ENCODE data around the gene TNFRSF1B. TPM values are rescaled to one million over a fixed set of nuclear protein-coding genes. Genes with fewer than 3 reads are reported as not detected.

Gene TNFRSF1B
- total RNA-seq, 1 experiment from 2014 or later = not detected

DNA sequence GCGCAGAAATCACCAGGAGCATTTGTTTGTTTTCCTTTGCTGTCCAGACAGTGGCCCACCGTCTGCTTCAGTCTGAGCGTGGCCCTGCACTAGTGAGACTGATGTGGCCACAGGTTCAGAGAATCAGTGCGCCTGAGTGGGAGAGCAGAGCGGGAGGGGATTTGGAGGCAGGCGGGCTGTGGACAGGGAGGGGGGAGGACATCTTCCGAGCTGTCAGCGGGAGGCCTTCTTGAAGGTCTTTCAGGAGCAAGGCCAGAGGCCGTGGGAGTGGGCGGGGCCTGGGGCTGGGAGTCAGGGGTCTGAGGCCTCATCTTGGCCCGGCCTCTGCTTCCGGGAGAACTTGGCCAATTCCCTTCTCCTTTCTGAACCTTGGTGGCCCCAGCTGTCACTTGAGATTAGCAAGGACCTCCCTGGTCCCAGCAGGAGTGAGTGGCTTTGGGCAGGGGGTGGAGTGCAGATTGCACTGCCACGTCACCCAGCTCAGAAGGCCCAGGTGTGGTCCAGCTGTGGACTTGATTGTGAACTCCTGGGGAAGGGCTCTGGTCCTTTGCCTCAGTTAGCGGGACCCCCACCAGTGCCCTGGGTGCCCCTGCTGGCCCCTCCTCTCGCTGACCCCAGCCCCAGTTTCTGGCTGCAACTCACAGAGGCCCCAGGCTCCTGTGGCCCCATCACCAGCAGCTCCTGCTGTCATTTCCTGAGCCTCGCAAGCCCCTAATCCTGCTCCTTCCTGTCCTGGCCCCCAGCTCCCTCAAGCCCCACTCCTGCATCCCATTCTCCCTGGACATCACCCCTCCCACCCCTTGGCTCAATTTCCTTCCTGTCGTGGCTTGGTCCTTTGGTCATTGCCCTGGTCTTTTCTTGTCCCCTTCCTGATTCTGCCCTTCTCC lies 8.4 kb downstream of the TNFRSF1B start:
- no peak overlapping the region for H3K4me2 ChIP-seq (ENCODE audit: low read depth, low read length, poor library complexity, severe bottlenecking)
- H4K20me1 ChIP-seq (ENCODE audit: insufficient read depth, low read depth, low read length) = peaks cover 25% of the 10 kb centered on the region; the same call in 1 of the 2 replicates
- no peak overlapping the region for H3K4me3 ChIP-seq (ENCODE audit: low read length)
- H3K79me2 ChIP-seq (ENCODE audit: low read length) = no peaks in the 10 kb centered on the region
- peaks cover 5% of the 10 kb centered on the region; the same call in 1 of the 2 replicates for H3K4me1 ChIP-seq (ENCODE audit: low read length)
- H2AFZ ChIP-seq (ENCODE audit: low read length) = no peak overlapping the region
- no peaks in the 10 kb centered on the region for H3K27me3 ChIP-seq (ENCODE audit: low read length)
- H3K9me3 ChIP-seq (ENCODE audit: low read length) = no peaks in the 10 kb centered on the region
- H3K9ac ChIP-seq (ENCODE audit: low read length) = no peak overlapping the region
- H3K9me2 ChIP-seq (replicated peaks; ENCODE audit: insufficient read depth, low read length) = no peaks in the 10 kb centered on the region
- no peaks in the 10 kb centered on the region for H3K36me3 ChIP-seq (ENCODE audit: insufficient read depth, low read length)
- H3K27ac ChIP-seq (ENCODE audit: low read length) = no peak overlapping the region
- no peak for DNase-seq

- Histone ChIP-seq H3K9me3 (ENCODE audit: low read length) (no peaks in the 10 kb centered on the region), H3K9me2 (replicated peaks; ENCODE audit: insufficient read depth, low read length) (no peaks in the 10 kb centered on the region), H4K20me1 (ENCODE audit: insufficient read depth, low read depth, low read length) (peaks cover 18% of the 10 kb centered on the region; the same call in 1 of the 2 replicates), H3K36me3 (ENCODE audit: insufficient read depth, low read length) (no peaks in the 10 kb centered on the region), H3K79me2 (ENCODE audit: low read length) (no peaks in the 10 kb centered on the region), H2AFZ (ENCODE audit: low read length) (no peak overlapping the region), H3K4me2 (ENCODE audit: low read depth, low read length, poor library complexity, severe bottlenecking) (no peak overlapping the region), H3K9ac (ENCODE audit: low read length) (no peak overlapping the region), H3K27ac (ENCODE audit: low read length) (no peak overlapping the region), H3K4me3 (ENCODE audit: low read length) (no peak overlapping the region), H3K4me1 (ENCODE audit: low read length) (peaks cover 5% of the 10 kb centered on the region; the same call in 1 of the 2 replicates), H3K27me3 (ENCODE audit: low read length) (no peaks in the 10 kb centered on the region)
- no peak for DNase-seq
These were observed 9.7 kb downstream of the TNFRSF1B start for GRCh38 chr1:12176298-12177118.

DNA sequence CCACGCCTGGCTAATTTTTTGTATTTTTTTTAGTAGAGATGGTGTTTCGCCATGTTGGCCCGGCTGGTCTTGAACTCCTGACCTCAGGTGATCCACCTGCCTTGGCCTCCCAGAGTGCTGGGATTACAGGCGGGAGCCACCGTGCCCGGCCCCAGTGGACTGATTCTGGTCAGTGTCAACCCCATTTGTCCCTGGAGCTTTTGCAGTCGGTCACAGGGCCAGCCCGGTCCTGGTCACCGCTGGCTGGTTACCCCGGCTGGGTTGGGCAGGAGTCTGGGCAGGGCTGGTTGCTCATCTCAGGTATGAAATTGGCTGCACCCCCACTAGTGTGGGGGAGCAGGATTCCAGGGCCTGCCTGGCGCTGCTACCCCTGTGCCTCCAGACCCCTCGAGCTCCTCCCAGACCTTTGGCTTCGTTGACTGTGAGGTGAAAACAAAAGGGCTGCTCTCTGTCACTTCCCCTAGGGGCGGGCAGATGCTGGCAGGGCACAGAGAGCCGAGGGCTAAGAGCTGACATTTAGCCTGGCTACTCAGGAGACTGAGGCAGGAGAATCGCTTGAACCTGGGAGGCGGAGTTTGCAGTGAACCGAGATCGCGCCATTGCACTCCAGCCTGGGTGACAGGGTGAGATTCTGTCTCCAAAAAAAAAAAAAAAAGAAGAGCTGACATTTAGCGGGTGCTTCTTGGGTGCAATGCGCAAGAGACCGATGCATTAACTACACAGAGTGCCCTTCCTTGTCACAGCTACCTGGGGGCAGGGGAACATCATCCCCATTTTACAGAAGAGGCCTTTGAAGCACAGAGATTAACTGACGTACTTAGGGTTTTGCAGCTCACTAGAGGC lies 10.6 kb downstream of the TNFRSF1B start:
- no peaks in the 10 kb centered on the region for H3K79me2 ChIP-seq (ENCODE audit: low read length)

GRCh38 chr1:12177999-12178441 lies 11.2 kb downstream of the TNFRSF1B start:
- Histone ChIP-seq H2AFZ (ENCODE audit: low read length) (no peak overlapping the region), H4K20me1 (ENCODE audit: insufficient read depth, low read depth, low read length) (peaks cover 17% of the 10 kb centered on the region; the same call in 1 of the 2 replicates)
- DNase-seq = no peak

More for the DNA sequence above, 10.6 kb downstream of the TNFRSF1B start:
- no peak for DNase-seq
- Histone ChIP-seq H4K20me1 (ENCODE audit: insufficient read depth, low read depth, low read length) (peaks cover 18% of the 10 kb centered on the region; the same call in 1 of the 2 replicates), H3K27me3 (ENCODE audit: low read length) (no peaks in the 10 kb centered on the region), H3K9me3 (ENCODE audit: low read length) (no peaks in the 10 kb centered on the region), H3K36me3 (ENCODE audit: insufficient read depth, low read length) (no peaks in the 10 kb centered on the region), H3K9ac (ENCODE audit: low read length) (no peak overlapping the region), H3K9me2 (replicated peaks; ENCODE audit: insufficient read depth, low read length) (no peaks in the 10 kb centered on the region), H2AFZ (ENCODE audit: low read length) (no peak overlapping the region), H3K4me2 (ENCODE audit: low read depth, low read length, poor library complexity, severe bottlenecking) (no peak overlapping the region), H3K4me3 (ENCODE audit: low read length) (no peak overlapping the region), H3K4me1 (ENCODE audit: low read length) (peaks cover 5% of the 10 kb centered on the region; the same call in 1 of the 2 replicates), H3K27ac (ENCODE audit: low read length) (no peak overlapping the region)

DNA sequence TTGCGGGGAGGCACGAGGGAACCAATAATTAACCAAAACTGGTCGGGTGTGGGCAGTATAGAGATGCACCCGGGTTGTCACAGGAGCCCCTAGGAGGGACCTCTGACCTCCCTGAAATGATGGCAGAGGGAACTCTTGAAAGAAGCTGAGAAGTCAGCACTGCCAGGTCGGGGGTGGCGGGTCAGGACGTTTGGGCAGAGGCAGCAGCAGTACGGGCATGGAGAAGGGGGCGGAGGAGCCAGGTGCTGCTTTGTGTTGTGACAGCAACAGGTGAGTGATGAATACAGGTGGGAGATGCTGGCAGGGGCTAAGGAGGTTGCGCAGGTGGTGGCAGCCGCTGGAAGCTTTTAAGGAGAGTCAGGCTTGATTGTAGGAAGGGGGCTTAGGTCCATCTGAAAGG lies 11.7 kb downstream of the TNFRSF1B start:
- Histone ChIP-seq H3K4me2 (ENCODE audit: low read depth, low read length, poor library complexity, severe bottlenecking) (no peak overlapping the region), H3K36me3 (ENCODE audit: insufficient read depth, low read length) (no peaks in the 10 kb centered on the region), H3K4me1 (ENCODE audit: low read length) (peaks cover 5% of the 10 kb centered on the region; the same call in 1 of the 2 replicates), H4K20me1 (ENCODE audit: insufficient read depth, low read depth, low read length) (peaks cover 13% of the 10 kb centered on the region; the same call in 1 of the 2 replicates), H2AFZ (ENCODE audit: low read length) (no peak overlapping the region), H3K4me3 (ENCODE audit: low read length) (no peak overlapping the region), H3K27me3 (ENCODE audit: low read length) (no peaks in the 10 kb centered on the region), H3K9me3 (ENCODE audit: low read length) (no peaks in the 10 kb centered on the region), H3K9me2 (replicated peaks; ENCODE audit: insufficient read depth, low read length) (no peaks in the 10 kb centered on the region), H3K27ac (ENCODE audit: low read length) (no peak overlapping the region), H3K9ac (ENCODE audit: low read length) (no peak overlapping the region), H3K79me2 (ENCODE audit: low read length) (no peaks in the 10 kb centered on the region)
- DNase-seq = no peak

More at GRCh38 chr1:12177999-12178441, 11.2 kb downstream of the TNFRSF1B start:
- Histone ChIP-seq H3K4me3 (ENCODE audit: low read length) (no peak overlapping the region), H3K9me3 (ENCODE audit: low read length) (no peaks in the 10 kb centered on the region), H3K79me2 (ENCODE audit: low read length) (no peaks in the 10 kb centered on the region), H3K27me3 (ENCODE audit: low read length) (no peaks in the 10 kb centered on the region), H3K4me1 (ENCODE audit: low read length) (peaks cover 5% of the 10 kb centered on the region; the same call in 1 of the 2 replicates), H3K9ac (ENCODE audit: low read length) (no peak overlapping the region), H3K36me3 (ENCODE audit: insufficient read depth, low read length) (no peaks in the 10 kb centered on the region), H3K9me2 (replicated peaks; ENCODE audit: insufficient read depth, low read length) (no peaks in the 10 kb centered on the region), H3K27ac (ENCODE audit: low read length) (no peak overlapping the region), H3K4me2 (ENCODE audit: low read depth, low read length, poor library complexity, severe bottlenecking) (no peak overlapping the region)

- Histone ChIP-seq H3K9me3 (ENCODE audit: low read length) (no peaks in the 10 kb centered on the region), H3K4me3 (ENCODE audit: low read length) (no peak overlapping the region), H4K20me1 (ENCODE audit: insufficient read depth, low read depth, low read length) (peaks cover 17% of the 10 kb centered on the region; the same call in 1 of the 2 replicates), H3K36me3 (ENCODE audit: insufficient read depth, low read length) (no peaks in the 10 kb centered on the region), H3K9me2 (replicated peaks; ENCODE audit: insufficient read depth, low read length) (no peaks in the 10 kb centered on the region), H3K4me1 (ENCODE audit: low read length) (peaks cover 5% of the 10 kb centered on the region; the same call in 1 of the 2 replicates), H3K9ac (ENCODE audit: low read length) (no peak overlapping the region), H2AFZ (ENCODE audit: low read length) (no peak overlapping the region), H3K27me3 (ENCODE audit: low read length) (no peaks in the 10 kb centered on the region), H3K79me2 (ENCODE audit: low read length) (no peaks in the 10 kb centered on the region), H3K4me2 (ENCODE audit: low read depth, low read length, poor library complexity, severe bottlenecking) (no peak overlapping the region), H3K27ac (ENCODE audit: low read length) (no peak overlapping the region)
- no peak for DNase-seq
These were observed 12.3 kb downstream of the TNFRSF1B start for GRCh38 chr1:12179111-12179519.

GRCh38 chr1:12179676-12180075 lies 12.9 kb downstream of the TNFRSF1B start:
- Histone ChIP-seq H3K9ac (ENCODE audit: low read length) (no peak overlapping the region), H3K9me2 (replicated peaks; ENCODE audit: insufficient read depth, low read length) (no peaks in the 10 kb centered on the region), H3K4me3 (ENCODE audit: low read length) (no peak overlapping the region), H2AFZ (ENCODE audit: low read length) (no peak overlapping the region), H4K20me1 (ENCODE audit: insufficient read depth, low read depth, low read length) (peaks cover 16% of the 10 kb centered on the region; the same call in 1 of the 2 replicates), H3K79me2 (ENCODE audit: low read length) (no peaks in the 10 kb centered on the region), H3K27ac (ENCODE audit: low read length) (no peak overlapping the region), H3K9me3 (ENCODE audit: low read length) (no peaks in the 10 kb centered on the region), H3K4me1 (ENCODE audit: low read length) (peaks cover 5% of the 10 kb centered on the region; the same call in 1 of the 2 replicates), H3K4me2 (ENCODE audit: low read depth, low read length, poor library complexity, severe bottlenecking) (no peak overlapping the region), H3K27me3 (ENCODE audit: low read length) (no peaks in the 10 kb centered on the region), H3K36me3 (ENCODE audit: insufficient read depth, low read length) (no peaks in the 10 kb centered on the region)
- no peak for DNase-seq

Data from Karpas-422 (cell line).